Cerebellar cortex (tissue), 1 donor: ENCODE measurements around the gene NINL.

ENCODE experiments used
- DNase-seq: peaks from one replicate; pipeline ENCODE4 v3.0.0-alpha.2; 2015; ENCODE audit warnings: low spot score

Gene NINL

DNA sequence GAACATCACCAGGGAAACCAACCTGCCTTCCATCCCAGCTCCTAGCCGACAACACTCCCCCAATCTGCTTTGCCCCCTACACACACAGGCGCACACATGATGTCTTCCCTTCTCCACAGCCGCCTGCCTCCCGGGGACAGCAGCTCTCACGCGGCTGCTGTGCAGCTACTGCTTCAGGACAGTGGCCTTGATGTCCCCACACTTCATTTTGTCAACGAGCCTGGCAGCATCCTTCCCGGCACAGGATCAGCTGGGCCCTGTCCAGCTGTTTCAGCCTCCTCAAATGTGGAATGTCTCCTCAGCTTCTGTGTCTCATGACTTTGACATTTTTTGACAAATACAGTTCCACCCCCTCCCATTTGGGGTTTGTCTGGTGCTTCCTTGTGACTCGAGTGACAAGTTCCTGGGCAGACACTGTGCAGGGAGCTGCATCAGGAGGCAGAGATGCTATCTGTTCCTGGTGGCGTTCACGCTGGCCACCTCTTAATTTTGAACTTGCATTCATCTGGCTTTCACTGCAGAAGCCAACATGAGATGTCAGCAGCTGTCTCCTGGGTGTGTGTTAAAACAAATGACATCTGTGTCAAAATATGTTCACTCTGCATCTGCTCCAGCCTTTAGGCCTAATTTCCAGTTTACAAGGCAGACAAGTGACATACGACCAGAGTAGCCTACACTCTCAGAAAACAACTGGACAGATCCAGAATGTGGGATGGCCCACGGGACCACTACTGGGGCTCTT, 120.7 kb downstream of the NINL start:
- DNase-seq, result no peak

DNA sequence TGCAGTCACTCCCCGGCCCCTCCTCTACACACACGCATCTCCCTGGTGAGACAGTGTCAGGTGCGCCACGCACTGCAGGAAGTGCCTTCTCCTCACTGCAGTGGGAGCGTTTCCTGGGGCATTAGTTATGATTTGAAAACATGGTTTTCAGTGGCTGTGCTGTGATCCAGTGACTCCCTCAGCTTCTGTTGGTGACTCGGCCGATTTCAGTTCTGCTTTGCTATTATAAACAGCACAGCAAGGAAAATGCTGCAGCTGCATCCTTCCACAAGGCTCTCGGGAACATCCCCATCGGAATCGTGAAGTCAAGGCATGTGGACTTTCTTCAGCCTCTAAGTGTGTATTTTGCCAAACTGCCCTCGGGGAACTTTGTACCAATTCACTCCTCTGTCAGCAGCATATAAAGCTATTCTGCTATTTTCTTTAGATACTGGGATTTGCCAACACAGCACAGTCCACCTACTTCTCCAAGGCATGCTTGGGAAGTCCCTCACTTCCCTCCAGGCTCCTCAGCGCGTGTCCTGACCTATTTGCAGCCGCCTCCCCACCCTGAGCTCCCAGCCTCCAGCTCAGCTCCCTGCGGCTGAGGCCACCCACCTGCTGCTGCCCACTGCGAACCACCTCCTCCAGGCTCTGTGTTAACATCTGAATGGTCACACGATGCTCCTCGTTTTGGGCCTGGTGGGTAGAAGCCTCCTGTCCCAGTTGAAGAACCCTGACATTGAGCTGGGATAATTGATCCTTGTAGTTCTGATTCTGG, 123.4 kb downstream of the NINL start:
- DNase-seq, result no peak

DNA sequence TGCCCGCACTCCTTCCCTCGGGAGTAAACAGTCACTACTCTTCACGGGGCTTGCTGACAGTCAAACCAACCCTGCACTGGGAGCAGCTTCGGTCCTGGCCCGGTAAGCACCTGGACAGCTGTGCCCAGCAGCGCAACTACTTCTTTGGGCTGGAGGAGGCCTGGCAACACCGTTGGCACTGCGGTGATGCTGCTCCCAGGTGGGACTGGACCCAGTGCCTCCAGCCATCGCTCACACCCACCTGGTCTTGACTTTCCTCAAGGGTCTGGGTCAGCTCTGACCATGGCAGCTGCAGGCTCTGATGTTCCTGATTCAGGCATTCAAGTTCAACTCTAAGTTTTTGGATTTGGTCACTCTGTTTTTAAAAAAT, 124.1 kb downstream of the NINL start:
- no peak for DNase-seq

DNA sequence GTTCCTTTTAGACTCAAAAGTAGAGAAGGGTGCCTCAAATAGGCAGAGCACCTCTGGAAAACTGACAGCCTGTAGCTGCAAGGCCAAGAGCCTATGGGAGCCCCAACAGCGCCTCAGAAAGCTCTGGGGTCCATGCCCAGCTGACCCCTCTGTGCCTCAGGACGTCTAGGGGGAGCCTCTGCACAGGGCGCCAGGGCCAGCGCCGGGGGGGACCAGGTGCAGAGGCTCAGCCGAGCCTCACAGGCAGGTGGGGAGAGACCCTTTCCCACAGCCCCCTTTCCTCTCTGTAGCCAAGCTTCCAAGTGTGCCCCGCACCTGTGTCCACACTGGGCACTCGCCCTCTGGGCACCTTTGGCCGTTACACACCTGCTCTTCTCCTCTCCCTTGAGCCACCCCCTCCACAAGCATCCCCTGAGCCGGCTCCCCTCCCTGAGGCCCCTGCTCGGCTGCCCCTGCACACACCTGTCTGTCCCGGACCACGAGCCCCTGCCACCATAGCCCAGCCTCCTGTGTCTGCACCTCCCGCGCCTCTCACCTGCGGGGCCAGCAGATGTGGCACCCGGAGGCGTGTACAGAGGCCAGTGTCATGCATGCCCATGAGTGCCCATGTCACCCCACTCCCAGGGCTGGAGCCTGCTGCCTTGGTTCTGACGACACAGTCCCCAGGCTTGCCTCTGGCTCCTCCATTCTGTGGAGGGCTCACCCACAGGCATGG, 124.6 kb downstream of the NINL start:
- DNase-seq, result no peak

DNA sequence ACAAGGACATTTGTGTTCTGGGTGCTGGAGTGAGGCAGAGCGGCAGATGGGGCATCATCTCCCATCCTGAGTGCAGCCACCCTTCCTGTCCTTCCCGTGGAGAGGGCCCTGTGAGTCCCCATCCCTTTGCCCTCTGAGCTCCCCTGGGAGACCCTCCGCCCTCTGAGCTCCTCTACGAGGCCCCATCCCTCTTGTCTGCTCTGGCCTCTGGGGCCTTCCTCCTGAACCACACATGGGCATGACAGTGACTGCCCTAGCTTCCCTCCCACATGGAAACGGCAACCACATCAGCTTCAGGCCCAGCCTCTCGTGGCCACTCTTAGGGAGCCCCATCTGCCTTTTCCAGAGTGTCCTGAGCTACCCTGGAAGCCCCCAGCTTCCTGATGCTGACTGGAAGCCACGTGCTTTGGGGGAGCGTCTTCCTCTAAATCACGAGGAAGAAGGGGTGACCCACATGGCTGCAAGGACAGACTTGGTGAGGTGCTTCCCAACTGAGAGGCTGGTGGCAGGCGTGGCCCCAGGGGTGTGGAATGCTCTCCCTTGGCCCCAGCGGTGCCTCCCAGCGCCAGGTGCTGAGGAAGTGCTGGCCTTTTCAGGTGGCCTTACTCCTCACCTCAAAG, 125.3 kb downstream of the NINL start:
- DNase-seq, result no peak

DNA sequence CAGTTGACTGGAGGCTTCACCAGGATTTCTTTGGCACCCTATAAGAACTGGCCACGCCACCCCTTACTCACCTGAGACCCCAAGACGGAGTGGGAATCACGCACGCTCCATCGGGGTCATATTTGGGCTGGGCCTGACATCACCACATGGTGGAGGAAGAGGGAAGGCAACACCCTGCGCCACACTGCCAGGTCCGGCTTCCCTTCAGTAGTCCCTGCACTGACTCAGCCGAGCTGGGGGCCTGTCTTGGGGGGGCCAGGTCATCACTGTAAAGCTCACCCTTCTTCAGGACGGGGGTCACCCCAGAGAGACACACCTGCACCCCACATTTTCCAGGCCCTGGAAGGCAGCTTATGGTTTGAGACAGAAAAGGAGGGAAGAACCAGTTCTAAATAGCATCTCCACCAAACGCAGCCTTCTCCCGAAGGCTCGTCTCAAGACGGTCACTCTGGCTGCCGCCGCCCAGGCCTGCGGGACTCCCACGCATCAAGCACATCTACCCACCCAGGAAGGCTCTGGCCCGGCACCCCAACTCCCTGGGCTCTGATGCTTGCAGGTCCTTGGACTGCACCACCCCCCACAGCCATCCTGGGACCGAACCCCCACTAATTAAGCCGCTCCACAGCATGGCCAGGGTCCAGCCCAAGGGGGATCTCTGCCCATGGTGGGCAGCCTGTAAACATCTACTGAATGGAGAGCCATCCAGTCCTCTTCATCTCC, 126.1 kb downstream of the NINL start:
- DNase-seq, result no peak

DNA sequence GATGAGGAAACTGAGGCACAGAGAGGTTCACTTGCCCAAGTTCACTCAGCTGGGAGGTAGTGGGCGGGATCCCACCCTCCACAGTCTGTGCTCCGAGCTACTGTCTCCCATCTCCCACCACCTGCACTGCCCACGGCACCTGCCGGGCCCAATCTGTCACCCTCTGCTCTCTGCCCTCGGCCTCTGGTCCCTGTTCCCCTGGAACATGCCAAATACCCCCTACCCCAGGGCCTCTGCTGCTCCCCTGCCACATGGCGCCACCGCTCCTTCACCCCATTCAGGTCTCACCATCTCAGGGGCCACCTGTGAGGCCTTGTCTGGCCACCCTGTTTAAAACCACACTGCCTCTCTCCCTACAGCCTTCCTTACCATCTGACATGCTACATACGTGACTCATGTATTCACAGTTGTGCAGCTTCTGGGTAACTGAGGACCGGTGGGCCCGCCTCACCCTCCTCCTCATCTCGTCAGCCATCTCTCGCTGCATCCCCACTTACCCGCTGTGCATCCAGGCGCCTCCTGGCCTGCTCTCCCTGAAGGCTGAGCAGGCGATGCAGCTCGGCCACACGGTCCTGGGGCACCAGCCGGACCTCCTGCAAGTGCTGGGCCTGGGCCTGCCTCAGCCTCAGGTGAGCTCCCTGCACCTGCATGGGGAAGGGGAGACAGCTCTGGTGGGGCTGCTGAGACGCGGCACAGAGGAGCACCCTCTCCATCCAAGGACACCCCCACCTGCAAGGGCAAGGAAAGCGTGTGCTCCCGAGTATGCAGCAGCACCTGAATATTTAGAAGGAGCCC, 127.2 kb downstream of the NINL start:
- DNase-seq, result no peak

DNA sequence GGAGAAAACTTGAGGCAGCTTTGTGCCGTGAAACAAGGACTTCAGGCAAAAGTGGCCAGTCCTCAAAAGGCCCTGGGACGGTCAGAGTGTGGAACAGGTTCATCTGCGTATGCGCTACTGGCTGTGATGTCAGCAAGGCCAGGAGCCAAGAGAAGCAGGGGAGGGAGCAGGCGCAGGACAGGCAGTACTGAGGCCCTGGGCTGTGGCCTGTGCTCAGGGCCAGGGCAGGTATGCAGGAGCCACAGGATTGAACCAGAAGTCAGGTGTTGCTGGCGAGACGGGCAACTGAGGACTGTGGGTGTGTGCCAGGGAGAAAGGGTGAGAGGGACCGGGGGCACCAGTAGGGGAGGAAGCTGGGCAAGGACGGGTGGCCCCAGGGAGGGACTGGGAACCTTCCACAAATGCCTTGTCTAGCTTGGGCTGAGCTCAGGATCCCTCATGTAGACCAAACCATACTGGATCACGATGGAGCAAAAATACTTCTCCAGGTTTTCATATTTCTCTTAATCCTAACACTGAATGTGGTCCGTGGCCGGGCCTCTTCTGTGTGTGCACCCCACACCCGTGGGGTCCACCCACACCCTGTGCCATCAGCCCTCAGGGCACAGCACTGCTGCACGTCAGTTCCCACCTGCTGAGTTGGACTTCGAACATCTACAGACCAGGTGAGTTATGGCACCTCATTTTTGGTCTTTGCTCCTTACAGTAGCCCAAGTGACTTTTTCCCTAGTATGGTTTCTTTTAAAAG, 131.0 kb downstream of the NINL start:
- no peak for DNase-seq

DNA sequence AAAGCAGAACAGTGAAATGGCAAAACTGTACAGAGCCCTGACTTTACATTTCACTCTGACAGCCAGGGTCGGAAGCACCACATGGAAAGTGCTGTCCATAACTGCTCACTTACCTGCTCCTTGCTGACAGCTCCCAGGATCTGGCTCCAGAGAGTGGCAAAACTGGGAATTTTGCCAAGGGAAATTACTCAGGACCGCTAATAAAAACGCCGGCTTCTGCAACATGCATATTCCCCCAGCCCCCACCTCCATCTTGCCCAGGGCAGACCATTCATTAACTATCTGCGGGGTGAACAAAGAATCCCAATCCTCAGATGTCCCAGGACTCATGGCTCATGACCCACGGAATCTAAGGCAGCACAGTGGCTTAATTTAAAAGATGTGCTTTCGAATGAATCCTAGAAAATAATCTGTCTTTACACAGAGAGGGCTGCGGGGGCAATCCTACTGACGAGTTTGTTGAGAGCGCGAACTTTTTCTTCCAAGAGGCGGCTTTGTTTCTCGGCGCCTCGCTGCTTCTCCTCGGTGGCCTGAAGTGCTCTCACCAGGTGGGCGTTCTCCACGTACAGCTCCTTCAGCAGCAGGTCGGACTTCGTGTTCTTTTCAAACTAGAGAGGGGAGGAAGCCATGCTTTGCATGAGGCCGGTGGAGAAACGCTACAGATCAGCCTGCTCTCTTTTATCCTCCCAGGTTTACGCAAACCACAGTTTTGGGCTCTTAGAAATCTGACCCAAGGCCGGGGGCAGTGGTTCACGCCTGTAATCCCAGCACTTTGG, 132.1 kb downstream of the NINL start:
- peak; percentile 49 for DNase-seq

DNA sequence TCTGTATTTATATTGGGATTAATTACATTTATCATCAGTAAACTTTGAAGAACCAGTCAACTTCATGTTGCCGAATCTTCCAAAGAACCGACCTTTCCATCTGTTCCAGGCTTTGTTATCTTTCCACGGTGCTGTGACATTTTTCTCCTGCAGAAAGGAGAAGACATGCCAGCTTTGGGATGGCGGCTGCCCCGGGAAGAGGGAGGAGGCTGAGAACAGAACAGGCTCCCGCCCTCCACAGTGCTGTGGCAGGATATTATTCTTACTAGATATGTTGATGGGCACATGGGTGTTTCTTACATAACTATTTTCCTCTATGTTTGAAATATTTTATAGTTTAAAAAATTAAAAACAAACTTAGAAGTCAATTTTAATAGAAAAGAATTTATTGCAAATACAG, 133.0 kb downstream of the NINL start:
- DNase-seq, result peak; percentile 6

DNA sequence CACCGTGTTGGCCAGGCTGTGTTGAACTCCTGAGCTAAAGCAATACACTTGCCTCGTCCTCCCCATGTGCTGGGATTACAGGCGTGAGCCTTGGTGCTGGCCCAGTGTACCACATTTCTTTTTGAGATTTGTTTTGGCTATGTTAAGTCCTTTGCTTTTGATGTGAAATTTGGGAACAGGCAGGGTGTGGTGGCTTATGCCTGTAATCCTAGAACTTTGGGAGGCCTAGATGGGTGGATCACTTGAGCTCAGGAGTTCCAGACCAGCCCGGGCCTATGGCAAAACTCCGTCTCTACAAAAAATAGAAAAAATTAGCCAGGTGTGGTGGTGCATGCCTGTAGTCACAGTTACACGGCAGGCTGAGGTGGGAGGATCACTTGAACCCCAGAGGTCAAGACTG, 137.7 kb downstream of the NINL start:
- no peak for DNase-seq

DNA sequence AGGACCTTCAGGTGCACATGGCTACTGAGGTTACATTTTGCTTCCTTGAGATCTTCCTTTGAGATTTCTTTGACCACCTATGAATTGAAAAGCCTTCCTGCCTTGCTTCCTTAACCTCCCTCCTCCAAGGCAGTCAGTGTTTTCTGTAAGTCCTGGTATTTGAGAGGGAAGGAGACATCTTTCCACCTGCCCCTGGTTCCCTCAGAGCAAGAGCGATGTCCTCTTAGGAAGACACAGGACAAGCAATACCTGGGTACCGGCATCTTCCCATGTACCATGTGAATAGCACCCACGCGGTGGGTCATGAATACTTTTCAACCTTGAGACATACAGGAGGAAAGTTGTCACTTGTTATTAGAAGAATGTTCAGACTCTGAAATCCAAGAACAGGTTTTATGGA, 140.8 kb downstream of the NINL start:
- DNase-seq, result no peak

DNA sequence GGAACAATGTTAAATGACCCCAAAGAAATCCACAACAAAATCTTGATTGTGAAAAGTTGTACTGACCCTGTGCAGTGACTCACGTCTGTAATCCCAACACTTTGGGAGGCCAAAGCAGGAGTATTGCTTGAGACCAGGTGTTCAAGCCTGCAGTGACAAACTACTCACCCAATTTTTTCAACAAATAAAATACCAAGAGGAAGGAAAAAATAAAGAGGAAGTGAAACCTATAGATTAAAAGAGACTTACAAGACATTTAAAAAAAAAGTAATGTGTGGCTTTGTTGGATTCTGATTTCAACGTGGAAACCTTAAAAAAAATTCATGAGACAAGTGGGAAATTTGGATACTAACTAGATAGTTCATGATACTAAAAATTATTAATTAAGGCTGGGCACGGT, 146.0 kb downstream of the NINL start:
- DNase-seq, result no peak

DNA sequence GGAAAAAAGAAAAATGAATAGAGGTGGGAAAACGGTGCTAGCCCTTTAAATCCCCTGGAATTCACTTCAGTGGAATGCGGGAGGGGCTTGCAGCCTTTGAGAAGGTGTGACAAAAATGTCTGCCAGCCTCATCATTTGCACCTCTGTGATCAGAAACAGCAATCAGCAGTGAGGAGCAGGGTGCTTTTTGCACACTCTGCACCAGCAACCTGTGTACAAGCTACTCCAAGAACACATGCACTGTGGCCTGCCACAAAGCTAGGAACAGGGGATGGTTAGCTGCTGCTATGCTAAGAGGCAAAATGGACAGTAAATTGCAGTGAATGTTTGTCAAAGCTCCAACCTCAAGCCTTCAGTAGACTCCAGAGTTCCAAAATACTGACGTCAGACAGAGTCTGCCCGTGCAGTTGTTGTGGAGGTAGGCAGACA, 148.2 kb downstream of the NINL start:
- DNase-seq, result peak; percentile 8

DNA sequence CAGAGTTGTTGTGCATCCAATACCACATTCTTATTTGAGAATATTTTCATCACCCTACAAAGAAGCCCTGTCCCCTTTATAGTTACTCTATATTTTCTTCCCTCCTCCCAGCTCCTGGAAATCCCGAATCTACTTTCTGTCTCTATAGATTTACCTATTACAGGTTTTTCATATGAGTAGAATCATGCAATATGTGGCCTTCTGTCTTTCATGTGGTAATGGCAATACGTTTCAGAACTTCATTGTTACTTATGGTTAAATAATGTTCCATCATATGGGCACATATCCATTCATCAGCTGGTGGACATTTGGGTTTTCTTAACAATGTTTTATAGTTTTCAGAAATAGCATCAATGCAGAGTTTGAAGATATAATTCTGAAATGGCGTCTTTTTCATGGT, 160.8 kb downstream of the NINL start:
- no peak for DNase-seq

DNA sequence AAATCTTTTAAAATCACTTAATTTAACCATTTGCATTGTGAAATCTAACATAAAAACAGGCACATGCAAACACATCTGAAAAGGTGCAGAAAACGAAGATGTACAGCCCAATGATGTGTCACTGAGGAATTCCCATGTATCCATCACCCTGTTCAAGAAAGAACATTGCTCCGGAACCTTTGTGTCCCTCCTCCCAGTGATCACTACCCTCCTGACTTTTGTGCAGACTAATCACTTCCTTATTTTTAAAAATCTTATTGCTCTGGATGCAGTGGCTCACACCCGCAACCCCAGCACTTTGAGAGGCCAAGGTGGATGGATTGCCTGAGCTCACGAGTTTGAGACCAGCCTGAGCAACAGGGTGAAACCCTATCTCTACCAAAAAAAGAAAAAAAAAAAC, 163.3 kb downstream of the NINL start:
- DNase-seq, result no peak

DNA sequence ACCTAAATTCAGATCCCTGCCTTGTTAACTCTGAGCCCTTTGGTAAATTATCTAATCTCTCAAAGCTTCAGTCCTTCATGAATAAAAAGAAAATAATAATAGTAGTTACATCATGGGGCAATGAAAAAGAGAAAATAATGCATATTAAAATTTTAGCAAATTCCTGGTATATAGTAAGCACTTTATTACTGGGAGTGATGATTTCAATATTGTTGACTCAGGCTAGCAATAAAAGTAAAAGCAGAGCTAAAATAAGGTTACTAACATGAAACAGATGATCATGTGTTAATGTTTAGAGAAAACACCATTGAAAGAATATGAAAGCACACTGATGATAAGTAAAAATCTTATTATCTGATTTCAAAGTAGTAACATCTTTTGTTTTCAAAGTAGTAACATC, 164.2 kb downstream of the NINL start:
- no peak for DNase-seq

DNA sequence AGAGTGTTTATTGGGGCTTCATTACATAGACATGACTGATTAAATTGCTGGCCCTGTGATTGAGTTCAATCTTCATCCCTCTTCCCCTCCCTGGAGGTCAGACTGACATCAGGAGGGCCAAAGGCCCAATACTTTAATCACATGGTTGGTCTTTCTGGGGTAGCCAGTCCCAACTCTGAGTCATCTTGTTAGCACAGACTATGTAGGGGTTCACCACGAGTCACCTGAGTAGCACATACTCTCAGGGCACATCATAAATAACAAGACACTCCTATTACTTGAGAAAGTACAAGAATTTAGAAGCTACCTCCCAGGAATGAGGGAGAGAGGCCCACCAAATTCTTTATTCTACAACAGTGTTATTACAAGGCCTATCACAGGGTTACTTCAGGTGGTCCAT, 166.6 kb downstream of the NINL start:
- DNase-seq, result no peak

DNA sequence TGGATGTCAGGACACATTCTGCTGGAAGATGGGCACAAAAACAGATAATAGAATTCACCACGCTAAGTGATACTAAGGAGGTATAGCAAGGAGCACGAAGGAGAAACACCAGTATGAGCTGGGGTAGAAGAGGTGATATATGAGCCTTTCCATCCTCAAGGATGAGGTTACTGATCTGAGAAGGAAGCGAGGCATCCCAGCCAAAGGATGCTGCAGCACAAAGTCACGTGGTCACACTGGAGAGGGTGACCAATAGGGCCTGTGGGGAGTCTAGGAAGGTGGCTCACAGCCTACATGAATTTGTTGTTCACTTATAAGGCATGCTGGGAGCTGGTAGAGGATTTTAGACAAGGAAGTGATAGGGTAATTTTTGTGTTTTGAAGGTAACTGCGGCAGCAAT, 176.4 kb downstream of the NINL start:
- DNase-seq, result no peak

DNA sequence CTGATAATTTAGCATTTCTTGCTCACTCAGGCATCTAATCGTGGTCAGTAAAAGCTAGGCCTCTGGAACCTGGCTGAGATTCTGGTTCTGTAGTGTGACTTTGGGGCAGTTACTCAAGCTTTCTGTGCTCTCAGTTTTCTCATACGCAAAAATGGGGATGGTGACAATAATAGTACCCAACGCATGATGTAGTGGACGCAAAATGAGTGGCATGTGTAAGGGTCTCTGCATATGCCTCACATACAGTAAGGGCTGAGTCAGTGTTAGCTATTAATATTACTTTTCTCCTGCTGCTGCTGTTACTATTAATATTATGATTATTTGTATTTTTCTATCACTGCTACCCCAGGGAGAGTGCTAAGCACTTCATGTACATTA, 177.2 kb downstream of the NINL start:
- no peak for DNase-seq
